CD1c-positive myeloid dendritic cell (primary cell): ENCODE measurements around the gene RPL27.
A peak's percentile ranks its signal among the peaks of the same experiment; 100 is the strongest.
"Not testable (repeated sequence)": the region's sequence is repeated elsewhere in the genome, so short reads cannot be mapped to it uniquely, and the experiment has no call there.

Experiments used
- DNase-seq: peaks from one replicate; pipeline ENCODE4 v3.0.0-alpha.2; 2016; ENCODE audit errors: extremely low spot score

RPL27 gene

GRCh38 chr17:42993913-42994312 is 4.3 kb upstream of the RPL27 start:
- not testable (repeated sequence) for DNase-seq

GRCh38 chr17:42997390-42997983 is 732 bp upstream of the RPL27 start:
- no peak for DNase-seq

- no peak for DNase-seq
These were observed 845 bp downstream of the RPL27 start for GRCh38 chr17:42999003-42999525.

- not testable (repeated sequence) for DNase-seq
These were observed 2.7 kb downstream of the RPL27 start for GRCh38 chr17:43000894-43001293.

GRCh38 chr17:43003542-43004172 is 5.4 kb downstream of the RPL27 start:
- DNase-seq, result no peak

GRCh38 chr17:43006639-43007551 is 8.7 kb downstream of the RPL27 start, which contains the start of gene IFI35:
IFI35 (plus strand) TSS chr17:43006784; CDS start chr17:43006948, 164 bp downstream.
- DNase-seq, result peak; percentile 85

GRCh38 chr17:43010667-43011308 is 12.6 kb downstream of the RPL27 start:
- no peak for DNase-seq

- no peak for DNase-seq
These were observed 13.7 kb downstream of the RPL27 start for GRCh38 chr17:43011728-43012472.

- no peak for DNase-seq
These were observed 15.1 kb downstream of the RPL27 start for GRCh38 chr17:43013296-43013695.

- DNase-seq, result peak; percentile 43
These were observed 15.9 kb downstream of the RPL27 start for GRCh38 chr17:43014020-43014648.

- DNase-seq, result no peak
These were observed 16.7 kb downstream of the RPL27 start for GRCh38 chr17:43014649-43015542.

GRCh38 chr17:43015579-43015978 is 17.4 kb downstream of the RPL27 start:
- DNase-seq, result no peak

- no peak for DNase-seq
These were observed 18.0 kb downstream of the RPL27 start for GRCh38 chr17:43016216-43016615.

GRCh38 chr17:43018008-43018853 is 20.0 kb downstream of the RPL27 start:
- peak; percentile 45 for DNase-seq

GRCh38 chr17:43018932-43019331 is 20.7 kb downstream of the RPL27 start:
- DNase-seq, result no peak

- DNase-seq, result no peak
These were observed 21.2 kb downstream of the RPL27 start for GRCh38 chr17:43019418-43019817.

- DNase-seq, result no peak
These were observed 21.9 kb downstream of the RPL27 start for GRCh38 chr17:43020030-43020621.
